ENCODE results near the gene TADA3. TPM values are rescaled to one million over a fixed set of nuclear protein-coding genes. Genes with fewer than 3 reads are reported as not detected.

Gene TADA3
- total and polyA plus RNA-seq, 9 of the 15 experiments (the other 6 are each of a cell fraction or from before 2014, with no cell fraction given) = 4.1 to 110 (median 74.8) TPM

GRCh38 chr3:9785602-9786001 is 6.7 kb downstream of the TADA3 start (continued):
- 0 out of 4 replicates have a peak, but pooled peaks of 1 of the 2 experiments have one; percentile 31 for TF ChIP-seq MLLT1 (IDR thresholded peaks at IDR 0.05)
- no peak for TF ChIP-seq JUND (IDR thresholded peaks at IDR 0.05; ENCODE audit: borderline replicate concordance, low read depth, low read length)
- peak; percentile 35; the same call in 1 of the 3 replicates for TF ChIP-seq JUND (tag; IDR thresholded peaks at IDR 0.05; ENCODE audit: borderline replicate concordance, low read depth, low read length)
- TF ChIP-seq MTA3 (IDR thresholded peaks at IDR 0.05; ENCODE audit: borderline replicate concordance) = 0 out of 2 replicates have a peak, but pooled peaks have one; percentile 15
- TF ChIP-seq CBX5 (IDR thresholded peaks at IDR 0.05; ENCODE audit: borderline replicate concordance, low read depth) = no peak
- TF ChIP-seq ATF7 (IDR thresholded peaks at IDR 0.05) = 0 out of 2 replicates have a peak, but pooled peaks have one; percentile 20
- TF ChIP-seq, protein P1, sequence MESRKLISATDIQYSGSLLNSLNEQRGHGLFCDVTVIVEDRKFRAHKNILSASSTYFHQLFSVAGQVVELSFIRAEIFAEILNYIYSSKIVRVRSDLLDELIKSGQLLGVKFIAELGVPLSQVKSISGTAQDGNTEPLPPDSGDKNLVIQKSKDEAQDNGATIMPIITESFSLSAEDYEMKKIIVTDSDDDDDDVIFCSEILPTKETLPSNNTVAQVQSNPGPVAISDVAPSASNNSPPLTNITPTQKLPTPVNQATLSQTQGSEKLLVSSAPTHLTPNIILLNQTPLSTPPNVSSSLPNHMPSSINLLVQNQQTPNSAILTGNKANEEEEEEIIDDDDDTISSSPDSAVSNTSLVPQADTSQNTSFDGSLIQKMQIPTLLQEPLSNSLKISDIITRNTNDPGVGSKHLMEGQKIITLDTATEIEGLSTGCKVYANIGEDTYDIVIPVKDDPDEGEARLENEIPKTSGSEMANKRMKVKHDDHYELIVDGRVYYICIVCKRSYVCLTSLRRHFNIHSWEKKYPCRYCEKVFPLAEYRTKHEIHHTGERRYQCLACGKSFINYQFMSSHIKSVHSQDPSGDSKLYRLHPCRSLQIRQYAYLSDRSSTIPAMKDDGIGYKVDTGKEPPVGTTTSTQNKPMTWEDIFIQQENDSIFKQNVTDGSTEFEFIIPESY (CRISPR knock-in tag; IDR thresholded peaks at IDR 0.05) = peak; percentile 94
- no peak for TF ChIP-seq RCOR1 (IDR thresholded peaks at IDR 0.05; ENCODE audit: borderline replicate concordance in 1 of 2, low read depth in 2 of 2, low read length in 2 of 2)
- peak; percentile 94 for TF ChIP-seq TOE1 (IDR thresholded peaks at IDR 0.05; ENCODE audit: borderline replicate concordance)
- TF ChIP-seq TOE1 (CRISPR knock-in tag; IDR thresholded peaks at IDR 0.05; ENCODE audit: borderline replicate concordance, low read depth) = no peak
- TF ChIP-seq, protein P2, sequence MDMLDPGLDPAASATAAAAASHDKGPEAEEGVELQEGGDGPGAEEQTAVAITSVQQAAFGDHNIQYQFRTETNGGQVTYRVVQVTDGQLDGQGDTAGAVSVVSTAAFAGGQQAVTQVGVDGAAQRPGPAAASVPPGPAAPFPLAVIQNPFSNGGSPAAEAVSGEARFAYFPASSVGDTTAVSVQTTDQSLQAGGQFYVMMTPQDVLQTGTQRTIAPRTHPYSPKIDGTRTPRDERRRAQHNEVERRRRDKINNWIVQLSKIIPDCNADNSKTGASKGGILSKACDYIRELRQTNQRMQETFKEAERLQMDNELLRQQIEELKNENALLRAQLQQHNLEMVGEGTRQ (CRISPR knock-in tag; IDR thresholded peaks at IDR 0.05) = peak; percentile 86
- TF ChIP-seq, protein P3, sequence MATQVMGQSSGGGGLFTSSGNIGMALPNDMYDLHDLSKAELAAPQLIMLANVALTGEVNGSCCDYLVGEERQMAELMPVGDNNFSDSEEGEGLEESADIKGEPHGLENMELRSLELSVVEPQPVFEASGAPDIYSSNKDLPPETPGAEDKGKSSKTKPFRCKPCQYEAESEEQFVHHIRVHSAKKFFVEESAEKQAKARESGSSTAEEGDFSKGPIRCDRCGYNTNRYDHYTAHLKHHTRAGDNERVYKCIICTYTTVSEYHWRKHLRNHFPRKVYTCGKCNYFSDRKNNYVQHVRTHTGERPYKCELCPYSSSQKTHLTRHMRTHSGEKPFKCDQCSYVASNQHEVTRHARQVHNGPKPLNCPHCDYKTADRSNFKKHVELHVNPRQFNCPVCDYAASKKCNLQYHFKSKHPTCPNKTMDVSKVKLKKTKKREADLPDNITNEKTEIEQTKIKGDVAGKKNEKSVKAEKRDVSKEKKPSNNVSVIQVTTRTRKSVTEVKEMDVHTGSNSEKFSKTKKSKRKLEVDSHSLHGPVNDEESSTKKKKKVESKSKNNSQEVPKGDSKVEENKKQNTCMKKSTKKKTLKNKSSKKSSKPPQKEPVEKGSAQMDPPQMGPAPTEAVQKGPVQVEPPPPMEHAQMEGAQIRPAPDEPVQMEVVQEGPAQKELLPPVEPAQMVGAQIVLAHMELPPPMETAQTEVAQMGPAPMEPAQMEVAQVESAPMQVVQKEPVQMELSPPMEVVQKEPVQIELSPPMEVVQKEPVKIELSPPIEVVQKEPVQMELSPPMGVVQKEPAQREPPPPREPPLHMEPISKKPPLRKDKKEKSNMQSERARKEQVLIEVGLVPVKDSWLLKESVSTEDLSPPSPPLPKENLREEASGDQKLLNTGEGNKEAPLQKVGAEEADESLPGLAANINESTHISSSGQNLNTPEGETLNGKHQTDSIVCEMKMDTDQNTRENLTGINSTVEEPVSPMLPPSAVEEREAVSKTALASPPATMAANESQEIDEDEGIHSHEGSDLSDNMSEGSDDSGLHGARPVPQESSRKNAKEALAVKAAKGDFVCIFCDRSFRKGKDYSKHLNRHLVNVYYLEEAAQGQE (IDR thresholded peaks at IDR 0.05; ENCODE audit: borderline replicate concordance) = peak; percentile 34; the same call in 1 of the 2 replicates
- TF ChIP-seq, protein P3 (CRISPR knock-in tag; IDR thresholded peaks at IDR 0.05; ENCODE audit: low read depth) = no peak

Measured in K562 (cell line).